Measurements from ENCODE around the gene CDH4.

DNA sequence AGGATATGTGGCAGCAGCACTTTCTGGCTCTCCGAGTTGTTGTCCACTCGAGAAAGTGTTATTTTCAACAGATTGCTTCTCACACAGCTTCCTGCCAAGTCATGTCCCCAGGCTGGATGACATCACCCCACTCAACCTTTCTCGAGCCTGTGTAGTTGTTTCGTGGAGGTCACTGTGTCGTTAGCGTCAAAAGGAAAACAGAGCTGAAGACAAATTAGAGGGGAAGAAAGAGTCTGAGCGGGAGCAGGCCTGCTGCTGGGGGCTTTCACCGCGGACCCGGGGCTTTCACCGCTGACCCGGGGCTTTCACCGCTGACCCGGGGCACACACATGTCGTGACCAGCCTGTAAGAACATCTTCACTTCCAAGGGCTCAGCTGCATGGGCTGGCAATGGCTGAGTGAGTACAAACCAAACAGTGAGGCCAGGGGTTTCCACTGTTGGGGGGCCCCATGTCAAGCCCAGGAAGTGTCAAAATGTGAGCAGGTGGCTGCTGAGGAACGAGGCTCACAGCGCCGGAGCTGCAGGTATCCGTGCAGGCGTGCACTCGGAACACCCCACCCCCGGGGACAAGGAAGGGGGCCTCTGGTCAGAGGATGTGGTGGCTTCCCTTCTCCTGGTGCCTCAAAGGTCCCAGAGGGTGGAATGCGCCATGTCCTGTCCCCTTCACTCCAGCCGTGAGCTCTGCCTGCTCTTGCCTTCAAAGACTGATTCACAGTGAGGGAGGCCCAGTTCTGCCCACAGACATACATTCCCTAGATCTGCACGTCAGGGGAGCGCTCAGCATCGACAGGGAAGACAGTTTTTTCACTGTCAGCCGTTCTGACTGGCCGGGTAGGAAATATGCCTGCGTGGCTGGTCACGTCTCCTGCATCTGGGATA is 447.7 kb downstream of the CDH4 start:
- TF ChIP-seq NFIC (IDR thresholded peaks at IDR 0.05) (no peak), YY1 (IDR thresholded peaks at IDR 0.05; ENCODE audit: low read depth) (no peak), TAF1 (IDR thresholded peaks at IDR 0.05; ENCODE audit: low read depth) (no peak)

Data from Ishikawa (cell line).